Adipocyte (in vitro differentiated cells): ENCODE results near the gene ATXN1.
"Not testable (repeated sequence)": the region's sequence is repeated elsewhere in the genome, so short reads cannot be mapped to it uniquely, and the experiment has no call there.

Experiments used
- DNase-seq: peaks from one replicate; pipeline ENCODE4 v3.0.0-alpha.2; 2015; ENCODE audit warnings: low read depth
- H3K27me3 ChIP-seq: replicated peaks from 2 replicates; pipeline ENCODE4 v1.7.0; 2013; ENCODE audit warnings: mild to moderate bottlenecking, low read length, moderate library complexity; ENCODE audit not compliant: control insufficient read depth, insufficient read depth
- H3K36me3 ChIP-seq: 2 replicates; pipeline ENCODE4 v1.7.0; 2013; ENCODE audit warnings: low read length, mild to moderate bottlenecking, moderate library complexity; ENCODE audit not compliant: control insufficient read depth, insufficient read depth, severe bottlenecking
- H3K4me1 ChIP-seq: 2 replicates; pipeline ENCODE4 v1.7.0; 2013; ENCODE audit warnings: mild to moderate bottlenecking, low read length, moderate library complexity; ENCODE audit not compliant: control insufficient read depth, insufficient read depth
- H3K4me3 ChIP-seq: 2 replicates; pipeline ENCODE4 v1.7.0; 2013; ENCODE audit warnings: mild to moderate bottlenecking, low read length, moderate library complexity
- H3K9ac ChIP-seq: 2 replicates; pipeline ENCODE4 v1.7.0; 2013; ENCODE audit warnings: mild to moderate bottlenecking, low read length, moderate library complexity
- H3K9me3 ChIP-seq: 2 replicates; pipeline ENCODE4 v1.7.0; 2013; ENCODE audit warnings: mild to moderate bottlenecking, low read length, moderate library complexity; ENCODE audit not compliant: control insufficient read depth

The ATXN1 gene

DNA sequence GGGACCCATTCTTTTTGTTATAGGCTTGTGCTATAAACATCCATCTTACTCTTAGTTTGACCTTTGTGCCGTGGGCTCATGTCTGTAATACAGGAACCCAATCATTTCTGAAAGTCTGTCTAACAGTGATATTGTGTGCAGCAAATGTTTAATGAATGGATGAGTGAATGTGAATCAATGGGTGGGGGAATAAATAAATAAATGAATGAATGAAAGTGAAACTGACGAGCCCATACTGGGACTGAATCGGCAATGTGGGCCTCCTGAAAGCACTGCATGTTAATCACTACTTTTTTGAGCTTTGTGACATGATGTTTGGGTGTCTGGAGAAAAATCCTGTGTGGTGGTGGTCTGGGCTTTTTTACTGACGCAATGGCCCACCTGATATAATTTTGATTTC lies 347.9 kb downstream of the ATXN1 start:
- no peak overlapping the region for H3K9ac ChIP-seq
- no peaks in the 10 kb centered on the region for H3K36me3 ChIP-seq
- no peaks in the 10 kb centered on the region for H3K27me3 ChIP-seq
- no peak overlapping the region for H3K4me3 ChIP-seq
- no peak for DNase-seq
- H3K9me3 ChIP-seq = no peaks in the 10 kb centered on the region
- H3K4me1 ChIP-seq = peaks cover 16% of the 10 kb centered on the region

GRCh38 chr6:16412982-16413381 lies 348.3 kb downstream of the ATXN1 start:
- H3K4me1 ChIP-seq = peaks cover 16% of the 10 kb centered on the region
- no peak overlapping the region for H3K9ac ChIP-seq
- no peaks in the 10 kb centered on the region for H3K36me3 ChIP-seq
- H3K9me3 ChIP-seq = no peaks in the 10 kb centered on the region
- DNase-seq = no peak
- H3K4me3 ChIP-seq = no peak overlapping the region
- no peaks in the 10 kb centered on the region for H3K27me3 ChIP-seq

GRCh38 chr6:16412171-16412570 lies 349.1 kb downstream of the ATXN1 start:
- Histone ChIP-seq H3K27me3 (no peaks in the 10 kb centered on the region), H3K9me3 (no peaks in the 10 kb centered on the region), H3K4me1 (peaks cover 16% of the 10 kb centered on the region), H3K4me3 (no peak overlapping the region), H3K9ac (no peak overlapping the region), H3K36me3 (no peaks in the 10 kb centered on the region)
- DNase-seq = no peak

DNA sequence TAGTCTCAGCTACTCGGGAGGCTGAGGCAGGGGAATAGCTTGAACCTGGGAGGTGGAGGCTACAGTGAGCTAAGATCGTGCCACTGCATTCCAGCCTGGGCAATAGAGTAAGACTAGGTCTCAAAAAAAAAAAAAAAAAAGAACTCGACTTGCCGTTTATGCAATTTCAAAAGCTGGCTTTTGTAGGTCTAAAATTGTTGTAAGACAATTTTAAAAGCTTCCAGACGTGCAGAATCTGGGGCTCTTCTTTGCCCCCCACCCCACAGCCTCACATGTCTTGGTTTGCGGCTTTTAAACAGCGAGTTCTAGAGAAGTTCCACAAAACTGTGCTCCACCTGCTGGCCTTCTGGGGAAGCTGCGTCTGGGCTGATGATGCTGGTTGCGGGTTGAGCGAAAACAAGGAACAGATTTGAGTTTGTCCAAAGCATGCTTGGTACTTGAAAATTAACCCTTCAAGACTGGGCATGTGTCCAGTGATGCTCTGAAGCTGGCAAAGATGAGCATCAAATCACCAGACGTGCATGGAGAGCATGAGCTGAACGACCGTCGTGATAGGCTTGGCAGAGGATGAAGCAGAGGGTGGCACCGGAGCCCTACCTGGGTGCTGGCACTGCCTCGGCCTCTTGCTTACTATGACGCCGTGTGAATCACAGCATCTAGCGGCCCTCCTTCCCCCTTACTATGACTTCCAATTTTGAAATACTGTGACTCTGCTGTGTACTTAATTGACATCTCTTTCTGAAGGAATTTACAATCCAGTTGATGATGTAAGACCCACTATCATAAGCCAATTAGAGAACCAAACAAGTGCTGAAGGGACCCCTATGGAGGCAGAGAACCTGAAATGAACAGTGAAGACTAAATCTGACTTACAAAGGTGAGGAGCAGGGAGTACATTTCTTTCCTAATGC lies 351.5 kb downstream of the ATXN1 start:
- Histone ChIP-seq H3K36me3 (no peaks in the 10 kb centered on the region), H3K9me3 (no peaks in the 10 kb centered on the region), H3K27me3 (no peaks in the 10 kb centered on the region), H3K9ac (no peak overlapping the region), H3K4me1 (peaks cover 16% of the 10 kb centered on the region), H3K4me3 (peak overlapping the region; percentile 30)
- peak; percentile 83 for DNase-seq

- DNase-seq = no peak
- Histone ChIP-seq H3K27me3 (no peaks in the 10 kb centered on the region), H3K4me1 (peaks cover 10% of the 10 kb centered on the region), H3K4me3 (no peak overlapping the region), H3K9me3 (no peaks in the 10 kb centered on the region), H3K36me3 (no peaks in the 10 kb centered on the region), H3K9ac (no peak overlapping the region)
Observed at GRCh38 chr6:16408766-16409165, 352.5 kb downstream of the ATXN1 start.

DNA sequence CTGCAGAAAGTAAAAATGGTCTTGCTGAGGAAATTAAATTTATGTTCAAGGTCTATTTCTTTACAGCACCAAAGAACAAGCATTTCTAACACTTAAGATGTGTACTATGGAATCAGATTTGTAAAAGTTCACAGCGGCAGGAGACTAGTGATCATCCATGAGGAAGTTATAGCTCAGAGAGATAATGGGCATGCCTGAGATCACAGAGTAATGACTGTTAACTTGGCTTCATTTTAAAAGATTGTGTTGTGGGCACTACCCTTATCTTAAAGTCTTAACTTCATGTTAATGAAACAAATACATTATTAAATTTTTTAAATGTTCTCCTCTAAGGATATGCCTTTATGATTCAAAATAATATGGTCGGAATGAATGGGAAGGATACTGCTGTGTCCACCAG lies 354.3 kb downstream of the ATXN1 start:
- no peaks in the 10 kb centered on the region for H3K36me3 ChIP-seq
- no peaks in the 10 kb centered on the region for H3K9me3 ChIP-seq
- H3K4me1 ChIP-seq = peaks cover 14% of the 10 kb centered on the region
- no peak for DNase-seq
- H3K9ac ChIP-seq = no peak overlapping the region
- no peak overlapping the region for H3K4me3 ChIP-seq
- no peaks in the 10 kb centered on the region for H3K27me3 ChIP-seq

DNA sequence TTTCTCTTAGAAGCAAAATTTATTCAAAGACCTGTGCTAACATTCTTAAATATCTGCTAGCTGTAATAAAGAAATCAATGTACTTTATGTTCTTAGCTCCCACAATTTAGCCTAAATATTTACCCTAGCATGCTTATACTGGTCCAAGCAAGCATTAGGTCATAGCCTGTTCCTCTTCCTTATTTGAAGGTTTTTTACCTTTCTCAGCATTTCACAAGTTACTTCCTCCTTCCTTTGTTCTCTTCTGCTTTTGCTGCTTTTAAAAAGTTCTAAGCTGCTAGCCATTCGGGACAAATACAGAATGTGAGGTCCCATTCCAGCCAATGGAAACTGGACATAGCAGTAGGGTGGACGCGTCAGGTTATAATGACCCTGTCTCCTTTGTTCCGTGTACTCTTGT lies 354.7 kb downstream of the ATXN1 start:
- H3K4me1 ChIP-seq = peaks cover 14% of the 10 kb centered on the region
- not testable (repeated sequence) for DNase-seq, H3K4me3 ChIP-seq, H3K27me3 ChIP-seq, H3K9ac ChIP-seq, H3K9me3 ChIP-seq, H3K36me3 ChIP-seq

DNA sequence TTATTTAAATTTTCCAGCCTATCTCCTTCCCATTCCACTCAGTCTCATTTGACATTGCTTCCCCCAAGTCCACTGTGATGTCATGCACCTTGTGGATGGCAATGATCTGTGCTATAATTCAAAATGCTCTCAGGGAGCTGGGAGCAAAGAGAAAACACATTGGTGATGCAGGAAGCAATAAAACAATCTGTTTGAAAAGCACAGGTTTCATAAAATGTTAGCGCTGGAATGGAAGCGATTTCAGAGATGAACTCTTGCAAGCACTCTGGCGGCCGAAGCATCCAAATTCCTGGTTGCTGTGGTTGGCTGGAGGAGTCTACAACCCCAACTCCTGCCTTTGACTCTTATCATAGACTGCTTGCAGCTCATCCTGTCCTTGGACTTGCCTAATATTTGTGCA lies 355.9 kb downstream of the ATXN1 start:
- H3K36me3 ChIP-seq = no peaks in the 10 kb centered on the region
- H3K9ac ChIP-seq = no peak overlapping the region
- H3K4me1 ChIP-seq = peaks cover 14% of the 10 kb centered on the region
- no peak overlapping the region for H3K4me3 ChIP-seq
- DNase-seq = no peak
- H3K9me3 ChIP-seq = no peaks in the 10 kb centered on the region
- no peaks in the 10 kb centered on the region for H3K27me3 ChIP-seq

DNA sequence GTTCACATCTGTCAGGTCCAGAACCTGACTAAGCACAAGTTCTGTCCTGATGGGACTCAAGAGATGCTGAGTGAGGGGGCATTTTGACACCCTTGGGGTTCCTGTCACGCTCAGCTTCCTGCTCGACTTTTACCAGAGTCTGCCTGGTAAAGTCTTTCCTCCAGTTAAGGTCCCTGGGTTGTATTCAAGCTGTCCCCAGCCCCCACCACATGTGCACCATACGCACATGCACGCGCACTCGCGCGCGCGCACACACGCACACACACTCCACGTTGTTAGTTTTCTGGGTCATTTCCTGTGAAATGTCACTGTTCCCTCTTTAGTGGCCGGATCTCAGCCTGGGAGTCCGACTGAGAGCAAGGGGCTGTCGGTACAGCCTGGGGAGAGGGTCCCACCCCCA lies 356.8 kb downstream of the ATXN1 start:
- DNase-seq = no peak
- H3K36me3 ChIP-seq = no peaks in the 10 kb centered on the region
- H3K9me3 ChIP-seq = no peaks in the 10 kb centered on the region
- peaks cover 9% of the 10 kb centered on the region for H3K4me1 ChIP-seq
- no peaks in the 10 kb centered on the region for H3K27me3 ChIP-seq
- H3K9ac ChIP-seq = no peak overlapping the region
- H3K4me3 ChIP-seq = no peak overlapping the region

DNA sequence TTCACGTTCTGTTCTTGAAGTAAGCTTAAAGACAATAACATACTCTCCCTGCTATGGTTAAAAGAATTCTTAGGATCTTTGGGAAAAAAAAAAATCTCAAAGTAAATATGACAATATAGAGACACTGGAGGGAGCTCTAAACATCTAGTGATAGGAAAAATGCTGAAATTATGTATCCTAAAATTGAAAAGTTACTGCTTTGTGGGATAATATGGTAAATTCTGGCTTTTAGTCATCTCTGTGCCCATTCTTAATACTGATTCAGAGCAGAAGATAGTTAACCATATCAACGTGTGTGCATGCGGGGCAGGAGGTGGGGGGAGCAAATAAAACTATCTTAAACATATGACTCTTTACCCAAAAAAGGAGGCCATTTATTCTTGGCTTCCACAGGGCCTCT lies 357.4 kb downstream of the ATXN1 start:
- Histone ChIP-seq H3K27me3 (no peaks in the 10 kb centered on the region), H3K36me3 (no peaks in the 10 kb centered on the region), H3K9me3 (no peaks in the 10 kb centered on the region), H3K4me3 (no peak overlapping the region), H3K9ac (no peak overlapping the region), H3K4me1 (peaks cover 15% of the 10 kb centered on the region)
- DNase-seq = peak; percentile 63

- DNase-seq = peak; percentile 91
Observed at GRCh38 chr6:16402581-16402900, 358.7 kb downstream of the ATXN1 start.

GRCh38 chr6:16400248-16400760 lies 361.0 kb downstream of the ATXN1 start:
- Histone ChIP-seq H3K9ac (no peak overlapping the region), H3K36me3 (no peaks in the 10 kb centered on the region), H3K4me3 (no peak overlapping the region), H3K9me3 (no peaks in the 10 kb centered on the region), H3K4me1 (peaks cover 23% of the 10 kb centered on the region), H3K27me3 (no peaks in the 10 kb centered on the region)
- DNase-seq = no peak

More at GRCh38 chr6:16402581-16402900, 358.7 kb downstream of the ATXN1 start:
- no peaks in the 10 kb centered on the region for H3K36me3 ChIP-seq
- peaks cover 23% of the 10 kb centered on the region for H3K4me1 ChIP-seq
- H3K4me3 ChIP-seq = no peak overlapping the region
- H3K9ac ChIP-seq = no peak overlapping the region
- no peaks in the 10 kb centered on the region for H3K9me3 ChIP-seq
- H3K27me3 ChIP-seq = no peaks in the 10 kb centered on the region
